ENCODE results near the gene IGDCC3.
A peak's percentile ranks its signal among the peaks of the same experiment; 100 is the strongest.

Gene IGDCC3

DNA sequence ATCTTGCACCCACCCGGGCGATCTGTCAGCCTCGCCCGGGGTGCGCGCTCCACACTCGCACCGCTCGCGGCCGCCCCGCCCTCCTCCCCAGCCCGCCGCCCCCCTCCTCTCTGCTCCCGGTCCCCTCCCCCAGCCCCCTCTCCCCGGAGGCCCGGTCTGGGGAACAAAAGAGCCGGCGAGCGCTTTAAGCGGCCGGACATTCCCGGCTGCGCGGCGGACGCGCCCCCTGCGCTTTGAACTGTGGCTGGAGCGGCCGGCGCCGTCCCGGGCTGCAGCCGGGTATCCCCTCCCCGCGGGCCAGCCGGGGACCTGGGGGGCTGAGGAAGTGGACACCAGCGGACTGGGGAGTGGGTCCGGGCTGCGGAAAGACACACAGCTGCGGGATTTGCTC is at the start of gene IGDCC3:
IGDCC3 (minus strand) TSS at position 27 of the 391 bp plus-strand sequence. CDS start 214 bp downstream, outside the sequence.
- no peak for DNase-seq (ENCODE audit: low read depth, low spot score)

DNA sequence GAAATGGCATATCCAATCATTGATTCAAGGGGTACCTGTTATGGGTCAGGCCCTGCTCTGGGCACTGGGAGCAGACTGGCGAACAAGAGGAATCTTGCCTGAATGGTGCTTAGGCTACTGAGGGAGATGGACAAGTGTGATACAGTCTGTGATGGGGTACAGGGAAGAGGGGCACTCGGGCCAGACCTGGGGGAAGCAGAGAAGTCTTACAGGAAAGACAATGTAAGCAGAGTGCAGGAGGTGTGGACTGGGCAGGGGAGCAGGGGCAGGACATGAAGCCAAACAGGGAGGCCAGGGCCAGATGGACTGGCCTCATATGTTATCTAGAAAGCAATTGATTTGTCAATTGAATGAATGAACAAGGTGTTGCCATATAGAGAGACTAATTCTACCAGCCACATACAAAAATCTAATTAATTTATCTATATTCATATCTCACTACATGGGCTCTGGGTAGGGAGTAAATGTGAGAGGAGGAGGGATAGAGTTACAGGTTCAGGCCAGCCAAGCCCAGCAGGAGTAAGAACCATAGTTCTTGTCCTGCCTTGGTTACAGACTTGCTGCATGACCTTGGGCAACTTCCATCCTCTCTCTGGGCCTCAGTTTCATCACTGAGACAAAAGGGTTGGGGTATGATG is 48.5 kb upstream of the IGDCC3 start:
- no peak for DNase-seq (ENCODE audit: low read depth, low spot score)

DNA sequence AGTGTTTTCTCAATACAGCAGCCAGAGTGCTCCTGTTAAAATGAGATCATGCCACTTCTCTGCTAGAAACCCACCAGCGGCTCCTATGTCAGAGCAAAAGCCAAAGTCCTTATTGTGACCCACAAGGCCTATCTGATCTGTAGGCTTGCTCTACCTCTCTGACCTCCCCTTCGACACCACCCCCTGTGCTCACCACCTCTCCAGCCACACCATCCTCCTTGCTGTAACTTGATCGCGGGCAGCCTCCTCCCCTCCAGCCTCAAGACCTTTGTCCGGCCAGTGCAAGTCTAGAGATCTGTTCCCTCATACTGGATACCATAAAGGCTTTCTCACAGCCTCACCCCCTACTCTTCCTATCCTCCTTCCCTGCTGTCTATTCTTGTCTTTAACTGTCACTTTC is 46.9 kb upstream of the IGDCC3 start:
- no peak for DNase-seq (ENCODE audit: low read depth, low spot score)

DNA sequence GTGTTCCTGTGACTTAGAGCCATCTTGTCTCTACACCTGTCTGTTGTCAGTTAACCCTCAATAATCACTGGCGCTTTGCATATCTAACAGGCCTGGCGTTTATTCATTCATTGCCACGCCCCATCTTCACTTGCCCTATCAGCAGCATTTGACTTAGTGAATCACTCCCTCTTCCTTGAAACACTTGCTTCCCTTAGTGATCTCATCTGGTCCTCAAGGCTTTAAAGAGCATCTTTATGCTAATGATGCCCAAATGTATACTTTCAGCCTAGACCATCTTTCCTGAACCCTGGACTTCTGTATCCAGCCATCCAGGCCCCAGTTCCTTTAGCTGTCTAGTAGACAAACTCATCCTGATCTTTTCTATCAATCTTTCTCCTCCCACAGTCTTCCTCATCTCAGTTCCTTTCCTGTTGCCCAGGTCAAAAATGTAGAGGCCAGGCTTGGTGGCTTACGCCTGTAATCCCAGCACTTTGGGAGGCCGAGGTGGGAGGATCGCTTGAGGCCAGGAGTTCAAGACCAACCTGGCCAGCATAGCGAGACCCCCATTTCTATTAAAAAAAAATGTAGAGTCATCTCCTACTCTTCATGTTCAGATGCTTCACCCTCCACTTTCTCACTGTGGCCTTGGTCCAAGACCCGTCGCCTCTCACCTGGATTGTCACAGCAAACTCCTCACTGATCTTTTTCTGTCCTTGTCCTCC is 46.3 kb upstream of the IGDCC3 start:
- no peak for DNase-seq (ENCODE audit: low read depth, low spot score)

DNA sequence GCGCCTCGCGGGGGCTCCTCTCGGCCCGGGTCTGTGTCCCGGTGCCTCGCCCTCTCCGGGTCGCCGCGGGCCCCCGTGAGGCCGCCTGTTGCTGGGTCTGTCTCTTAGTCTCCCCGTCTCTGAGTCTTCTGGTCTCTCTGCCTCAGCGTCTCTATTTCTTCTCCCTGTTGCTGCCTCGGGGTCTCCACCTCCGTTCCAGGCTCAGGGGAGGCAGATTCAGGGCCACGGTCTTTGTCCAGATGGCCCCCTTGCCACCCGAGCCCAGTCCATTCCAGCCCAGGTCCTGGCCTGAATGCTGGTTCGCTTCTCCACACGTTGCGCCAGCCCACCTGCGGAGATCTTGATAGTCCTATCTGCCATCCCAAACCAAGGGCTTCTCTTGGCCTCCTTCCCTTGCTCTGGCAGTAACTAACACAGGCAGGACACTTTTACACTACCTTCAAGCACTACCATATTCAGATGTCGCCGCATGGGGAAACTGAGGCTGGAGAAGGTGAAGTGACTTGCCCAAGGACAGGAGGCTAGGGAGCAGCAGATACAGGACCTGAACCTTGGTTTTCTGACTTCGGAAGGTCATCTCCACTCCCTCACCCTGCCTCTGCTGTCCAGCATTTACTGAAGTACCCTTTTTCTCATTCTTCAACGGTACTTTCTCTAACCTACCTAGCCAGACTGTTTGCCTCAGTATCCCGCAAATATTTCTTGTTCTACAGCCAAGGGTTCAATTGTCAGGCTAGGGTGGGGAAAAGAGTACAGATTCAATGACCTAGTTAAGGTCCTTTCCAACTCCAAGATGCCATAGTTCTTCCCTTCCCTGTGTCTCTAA is 45.6 kb upstream of the IGDCC3 start:
- DNase-seq (ENCODE audit: low read depth, low spot score): no peak

DNA sequence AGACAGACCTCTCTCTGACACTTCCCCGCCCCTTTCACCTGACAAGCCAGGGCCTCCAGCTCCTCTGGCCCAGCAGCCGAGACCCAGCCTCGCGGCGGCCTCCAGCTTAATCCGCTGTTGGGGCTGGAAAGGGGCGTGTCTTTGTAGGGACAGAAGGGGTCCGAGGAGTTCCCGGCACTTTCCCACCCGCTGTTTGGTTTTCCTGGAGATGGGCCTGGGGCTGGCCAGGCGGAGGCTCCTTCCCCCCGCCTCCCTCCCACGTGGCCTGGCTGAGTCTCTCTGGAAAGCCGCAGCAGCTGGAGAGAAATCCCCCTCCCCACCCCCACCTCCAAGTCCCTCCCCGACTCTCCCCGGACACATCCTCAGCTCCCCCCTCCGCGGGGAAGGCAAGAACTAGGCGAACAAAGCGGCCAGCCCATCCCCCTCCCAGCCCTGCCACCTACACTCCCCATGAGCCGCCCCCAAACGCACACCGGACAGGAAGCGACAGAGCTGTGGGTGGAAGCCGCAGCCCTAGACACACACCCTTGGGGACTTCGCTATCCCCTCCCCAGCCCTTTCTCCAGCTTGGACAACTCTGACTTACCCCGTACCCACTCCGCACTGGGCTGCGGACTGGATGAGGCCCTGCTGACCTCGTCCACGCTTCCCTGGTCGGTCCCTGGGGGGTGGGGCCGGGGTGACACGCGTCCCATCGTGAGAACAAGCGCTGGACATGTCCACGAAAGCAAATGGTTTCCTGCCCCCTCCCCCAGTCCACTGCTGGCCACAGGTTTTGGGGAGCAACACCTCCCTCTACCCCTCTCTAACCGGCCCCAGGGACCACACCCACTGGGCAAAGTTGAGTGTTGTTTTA is 43.8 kb upstream of the IGDCC3 start:
- DNase-seq (ENCODE audit: low read depth, low spot score): peak; percentile 94

DNA sequence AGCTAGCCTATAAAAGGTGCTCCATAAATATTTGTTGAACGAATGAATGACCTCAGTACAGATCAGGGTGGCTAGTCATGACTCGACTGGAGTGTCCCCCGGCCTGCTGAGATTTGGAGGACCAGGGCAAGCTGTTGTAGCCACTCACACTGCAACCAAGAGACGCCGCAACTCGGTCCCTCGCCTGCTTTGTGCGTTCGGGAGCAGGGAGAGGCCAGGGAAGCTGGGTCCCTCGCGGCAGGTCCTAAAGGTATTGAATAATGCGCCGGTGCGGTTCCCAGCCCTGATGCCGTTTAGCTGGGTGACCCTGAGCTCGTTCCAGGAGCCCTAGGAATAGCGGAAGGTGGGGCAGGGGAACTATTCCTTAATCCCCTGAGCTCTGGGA is 43.2 kb upstream of the IGDCC3 start:
- no peak for DNase-seq (ENCODE audit: low read depth, low spot score)

DNA sequence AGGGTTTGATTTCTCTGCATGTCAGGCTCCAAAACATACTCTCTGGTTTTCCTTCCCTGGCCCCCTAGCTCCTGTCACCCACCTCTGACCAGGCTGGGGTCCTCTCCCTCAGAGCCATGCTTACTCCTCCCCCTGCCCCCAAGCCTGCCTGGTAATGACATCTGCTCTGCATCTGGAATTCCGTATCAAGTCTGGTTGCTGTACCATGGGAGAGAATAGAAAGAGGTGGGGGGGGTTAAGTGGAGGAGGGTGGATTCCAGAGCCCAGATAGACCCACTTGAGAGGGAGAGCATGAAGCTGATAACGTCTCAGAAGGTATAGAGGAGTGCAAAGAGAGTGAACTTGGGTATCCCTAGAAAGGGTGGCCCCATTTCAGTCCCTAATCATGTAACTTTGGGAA is 40.8 kb upstream of the IGDCC3 start:
- no peak for DNase-seq (ENCODE audit: low read depth, low spot score)

DNA sequence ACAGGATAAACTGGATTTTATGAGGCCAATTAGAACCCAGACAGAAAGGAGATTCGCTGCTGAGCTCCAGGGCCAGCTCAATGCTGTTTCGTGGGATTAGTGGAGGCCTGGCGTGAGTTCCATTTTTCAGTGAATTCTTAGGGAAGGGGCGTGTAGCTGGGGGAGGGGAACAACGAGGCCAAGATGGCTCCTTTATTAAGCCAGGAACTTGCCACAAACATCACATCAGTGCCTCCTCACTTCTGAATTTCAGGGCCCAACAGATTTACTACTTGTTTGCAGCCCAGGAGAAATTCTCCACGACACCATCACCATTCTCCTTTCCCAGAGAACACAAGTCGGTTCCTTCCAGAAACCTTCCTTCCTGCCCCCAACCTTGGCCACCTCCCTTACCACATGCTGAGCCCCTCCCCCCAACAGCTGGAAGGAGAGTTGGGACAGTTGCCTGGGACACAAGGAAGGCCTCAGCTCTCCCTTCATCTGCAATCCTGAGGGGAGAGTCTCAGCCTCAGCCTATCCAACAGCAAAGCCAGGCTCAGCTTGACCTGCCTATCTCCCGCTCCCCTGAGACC is 39.1 kb upstream of the IGDCC3 start:
- peak; percentile 78 for DNase-seq (ENCODE audit: low read depth, low spot score)

DNA sequence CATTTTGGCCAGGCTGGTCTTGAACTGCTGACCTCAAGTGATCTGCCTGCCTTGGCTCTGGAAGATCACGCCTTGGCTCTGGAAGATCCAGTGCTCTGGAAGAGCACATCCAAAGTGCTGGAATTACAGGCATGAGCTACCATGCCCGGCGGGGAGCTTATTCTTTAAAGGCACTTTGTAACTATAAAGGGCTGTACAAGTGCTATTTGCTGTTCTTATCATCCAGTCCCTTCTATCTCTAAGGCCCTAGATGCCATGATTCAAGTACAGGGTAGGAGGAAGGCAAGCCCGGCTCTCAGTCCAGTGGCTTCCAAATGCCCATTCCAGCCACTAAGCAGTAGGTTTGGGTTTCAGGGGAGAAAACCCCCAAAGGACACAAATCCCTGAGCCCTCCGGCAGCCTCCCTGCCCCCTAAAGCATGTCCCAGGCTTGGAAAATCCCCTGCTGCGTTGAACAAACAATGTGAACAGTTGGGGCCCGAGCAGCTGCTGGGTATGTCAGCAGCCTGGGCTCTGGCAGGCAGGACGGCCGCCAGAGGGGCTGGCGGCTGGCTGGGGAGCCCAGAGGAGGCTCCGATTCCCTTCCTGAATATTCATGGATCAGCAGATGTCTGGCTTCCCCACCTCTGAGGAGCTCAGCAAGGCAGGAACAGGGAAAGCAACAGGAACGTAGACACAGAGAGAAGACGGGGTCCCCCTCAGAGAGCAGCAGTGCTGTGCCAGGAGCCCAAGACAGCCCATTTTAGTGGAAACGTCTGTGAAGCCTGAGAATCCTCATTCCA is 37.2 kb upstream of the IGDCC3 start:
- DNase-seq (ENCODE audit: low read depth, low spot score): peak; percentile 83

DNA sequence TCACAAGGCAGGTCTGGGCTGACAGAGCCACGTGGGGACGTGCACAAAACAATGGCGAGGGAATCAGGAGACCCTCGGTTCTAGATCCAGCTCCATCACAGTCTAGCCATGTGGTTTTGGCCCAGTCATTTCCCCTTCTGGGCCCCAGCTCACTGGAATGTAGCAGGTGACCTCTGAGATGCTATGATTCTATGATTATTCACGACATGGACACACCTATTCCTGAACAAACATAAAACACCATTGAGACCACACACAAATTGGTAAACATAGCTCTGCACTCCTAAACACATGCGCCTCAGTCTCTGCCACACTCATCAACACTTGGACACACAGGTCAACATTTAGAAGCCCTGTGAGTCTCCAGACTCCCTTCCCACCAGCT is 36.0 kb upstream of the IGDCC3 start:
- no peak for DNase-seq (ENCODE audit: low read depth, low spot score)

DNA sequence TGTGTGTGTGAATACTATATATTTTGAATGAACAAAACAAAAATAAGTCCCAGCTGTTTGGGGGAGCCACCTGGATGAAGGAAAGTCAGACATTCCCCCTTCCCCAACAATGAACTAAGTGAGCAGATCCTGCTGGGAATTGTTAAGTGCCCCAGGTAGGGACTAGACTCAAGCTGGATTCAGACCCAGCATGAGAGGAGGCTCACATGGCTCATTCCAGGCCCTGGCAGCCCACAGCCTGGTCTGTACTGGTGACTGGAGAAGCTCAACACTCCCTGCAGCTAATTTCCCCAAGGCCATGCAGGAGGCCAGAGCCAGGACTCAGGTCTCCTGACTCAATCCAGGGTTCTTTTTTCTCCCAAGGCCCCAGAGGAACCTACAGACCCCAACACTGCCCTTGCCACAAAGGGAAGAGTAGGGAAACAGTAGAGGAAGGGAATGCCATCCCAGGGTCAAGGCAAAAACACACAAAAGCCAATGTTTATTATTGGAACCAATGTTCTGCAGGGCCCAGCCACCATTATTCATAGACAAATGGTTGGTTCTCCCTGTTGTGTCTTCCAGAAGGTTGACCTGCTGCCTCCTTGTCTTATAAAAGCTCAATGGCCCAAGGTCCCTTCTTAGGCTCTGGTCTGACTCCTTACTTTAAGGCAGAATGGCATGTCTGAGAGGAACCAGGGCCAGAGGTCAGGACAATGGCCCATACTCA is 35.4 kb upstream of the IGDCC3 start:
- no peak for DNase-seq (ENCODE audit: low read depth, low spot score)

DNA sequence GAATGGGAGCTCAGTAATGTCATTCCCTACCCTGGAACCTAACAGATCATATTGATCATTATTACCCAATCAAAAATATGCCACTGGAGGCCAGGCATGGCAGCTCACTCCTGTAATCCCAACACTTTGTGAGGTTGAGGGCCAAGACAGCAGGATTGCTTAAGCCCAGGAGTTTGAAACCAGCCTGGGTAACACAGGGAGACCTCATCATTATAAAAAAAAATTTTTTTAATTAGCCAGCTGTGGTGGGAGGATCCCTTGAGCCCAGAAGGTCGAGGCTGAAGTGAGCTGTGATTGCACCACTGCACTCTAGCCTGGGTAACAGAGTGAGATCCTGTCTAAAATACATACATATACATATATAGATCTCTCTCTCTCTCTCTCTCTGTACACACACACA is 34.8 kb upstream of the IGDCC3 start:
- DNase-seq (ENCODE audit: low read depth, low spot score): no peak

DNA sequence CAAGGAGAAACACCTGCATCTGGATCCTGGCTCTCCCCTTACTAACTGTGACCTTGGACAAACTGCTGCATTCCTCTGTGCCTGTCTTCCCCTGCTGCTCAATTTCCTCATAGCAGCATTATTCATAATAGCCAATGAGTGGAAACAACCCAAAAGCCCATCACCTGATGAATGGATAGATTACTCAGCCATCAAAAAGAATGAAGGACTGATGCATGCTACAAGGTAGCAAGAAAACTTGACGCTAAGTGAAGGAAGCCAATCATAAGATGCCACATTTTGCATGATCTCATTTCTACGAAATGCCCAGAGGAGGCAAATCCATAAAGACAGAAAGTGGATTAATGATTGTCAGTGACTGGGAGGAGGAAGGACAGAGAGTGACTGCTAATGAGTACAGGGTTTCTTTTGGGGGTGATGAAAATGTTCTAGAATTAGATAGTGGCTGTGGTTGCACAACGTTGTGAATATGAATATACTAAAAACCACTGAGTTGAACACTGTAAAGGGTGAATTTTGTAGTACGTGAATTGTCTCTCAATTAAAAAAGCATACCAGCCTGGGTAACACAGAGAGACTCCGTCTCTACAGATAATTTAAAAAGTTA is 33.8 kb upstream of the IGDCC3 start:
- no peak for DNase-seq (ENCODE audit: low read depth, low spot score)

DNA sequence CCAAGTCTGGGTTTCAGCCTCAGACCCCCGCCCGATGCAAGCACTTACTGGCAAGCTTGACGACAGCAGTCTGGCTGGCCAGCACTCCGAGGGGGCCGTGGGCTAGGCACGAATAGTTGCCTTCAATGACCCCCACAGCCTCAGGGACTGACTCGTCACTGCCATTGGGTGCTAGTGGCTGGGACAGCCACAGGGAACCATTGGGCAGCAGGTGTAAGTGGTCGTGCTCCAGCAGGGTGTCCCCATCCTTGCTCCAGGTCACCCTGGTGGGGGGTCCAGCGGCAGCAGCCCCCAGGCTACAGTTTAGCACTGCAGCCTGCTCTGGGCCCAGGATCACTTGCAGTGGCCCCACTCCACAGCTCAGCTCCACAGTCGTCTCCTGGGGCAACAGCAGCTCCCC is 33.2 kb upstream of the IGDCC3 start:
- no peak for DNase-seq (ENCODE audit: low read depth, low spot score)

DNA sequence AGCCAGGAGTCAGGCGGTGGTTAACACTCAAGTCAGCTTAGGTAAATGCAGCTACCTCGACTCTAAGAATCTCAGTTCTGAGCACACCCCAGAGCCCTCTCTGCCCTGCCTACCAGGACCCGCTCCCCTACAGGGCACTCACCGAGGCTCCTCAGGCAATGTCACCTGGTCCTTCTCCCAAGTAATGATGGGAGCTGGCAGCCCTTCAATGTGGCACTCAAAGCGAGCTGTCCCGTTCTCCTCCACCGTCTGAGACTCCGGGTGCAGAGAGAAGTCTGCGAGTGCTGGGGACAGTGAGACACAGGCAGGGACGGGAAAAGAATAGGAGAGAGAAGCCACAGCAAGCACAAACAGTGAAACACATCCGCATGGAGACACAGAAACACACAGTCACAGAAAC is 32.2 kb upstream of the IGDCC3 start:
- no peak for DNase-seq (ENCODE audit: low read depth, low spot score)

DNA sequence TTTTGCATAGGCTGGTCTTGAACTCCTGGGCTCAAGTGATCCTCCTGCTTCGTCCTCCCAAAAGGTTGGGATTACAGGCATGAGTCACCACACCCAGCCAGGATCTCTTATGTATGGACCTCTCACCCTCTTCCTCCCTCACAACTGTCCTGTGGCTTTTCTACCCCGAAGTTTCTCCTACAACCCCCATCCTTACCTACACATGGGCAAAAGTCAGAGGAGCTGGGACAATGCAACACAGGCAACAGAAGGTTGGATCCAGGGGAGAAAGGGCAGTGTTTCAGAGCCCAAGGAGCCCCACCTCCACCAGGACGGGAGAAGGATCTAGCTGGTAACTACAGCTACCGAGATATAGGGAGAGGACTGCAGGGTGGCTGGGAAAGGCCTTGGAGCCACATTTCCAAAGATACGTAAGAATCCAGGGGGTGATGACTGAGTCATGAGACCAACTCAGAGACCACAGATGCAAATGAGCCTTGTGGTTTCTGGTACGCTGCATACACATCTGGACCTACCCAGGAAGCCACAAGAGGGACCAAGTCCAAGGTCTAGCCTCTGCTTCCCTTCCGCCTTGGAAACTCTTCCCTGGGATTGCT is 31.3 kb upstream of the IGDCC3 start:
- DNase-seq (ENCODE audit: low read depth, low spot score): no peak

DNA sequence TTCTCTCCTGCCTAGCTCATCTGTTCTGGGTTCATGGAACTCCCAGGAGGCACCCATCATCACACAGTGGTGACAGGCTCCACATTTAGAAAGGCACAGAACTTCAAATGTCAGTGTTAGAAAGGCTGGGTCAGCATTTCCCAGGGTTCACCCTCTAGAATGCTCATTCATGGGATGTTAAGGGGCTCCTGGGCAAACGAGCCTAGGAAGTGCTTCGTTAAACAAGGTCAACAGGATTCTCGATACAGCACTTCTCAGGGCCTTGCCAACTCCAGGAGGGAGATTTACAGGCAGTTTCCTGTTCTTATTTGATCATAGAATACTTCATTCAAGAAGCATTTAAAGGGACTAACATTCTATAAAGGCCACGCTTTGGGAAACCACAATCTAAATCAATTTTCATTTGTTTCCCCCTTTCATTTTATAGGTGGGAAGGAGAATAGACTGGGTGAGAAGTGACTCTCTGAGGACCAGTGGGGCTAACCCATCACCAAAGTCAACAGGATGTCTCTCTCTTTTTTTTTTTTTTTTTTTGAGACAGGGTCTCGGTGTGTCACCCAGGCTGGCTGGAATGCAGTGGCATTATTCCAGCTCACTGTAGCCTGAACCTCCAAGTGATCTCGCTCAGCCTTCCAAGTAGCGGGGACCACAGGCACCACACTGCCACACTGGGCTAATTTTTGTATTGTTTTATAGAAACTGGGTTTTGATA is 30.7 kb upstream of the IGDCC3 start:
- no peak for DNase-seq (ENCODE audit: low read depth, low spot score)

All from iPS DF 19.7 (cell line).